Measurements from ENCODE around the gene REL. TPM values are rescaled to one million over a fixed set of nuclear protein-coding genes. Genes with fewer than 3 reads are reported as not detected.

Gene REL
- total RNA-seq, 2 donors from 2014 or later: 11.7 to 15.9 TPM

GRCh38 chr2:60843006-60843405, 38.4 kb upstream of the REL start:
- no peak for DNase-seq
- Histone ChIP-seq H3K36me3 (ENCODE audit: control insufficient read depth, insufficient read depth, low read length) (no peaks in the 10 kb centered on the region), H3K27me3 (ENCODE audit: control insufficient read depth, insufficient read depth, low read length, poor library complexity, severe bottlenecking) (no peaks in the 10 kb centered on the region), H3K27ac (ENCODE audit: low read depth, low read length) (no peak overlapping the region), H3K4me1 (ENCODE audit: control insufficient read depth, insufficient read depth, low read length) (no peaks in the 10 kb centered on the region), H3K9me3 (ENCODE audit: control insufficient read depth, low read length) (no peaks in the 10 kb centered on the region), H3K9ac (ENCODE audit: extremely low read depth, low read length, poor library complexity, severe bottlenecking) (no peak overlapping the region), H3K4me3 (ENCODE audit: low read length) (no peak overlapping the region)
- no peak overlapping the region for H3K4me3 Mint-ChIP-seq
- 89 to 100% methylated on average over 1 to 6 of the region's 6 CpGs for WGBS, 2 experiments (ENCODE audit: insufficient coverage in 1 of 2, insufficient read length in 1 of 2)
- no peaks in the 10 kb centered on the region for H3K36me3 Mint-ChIP-seq (ENCODE audit: low read depth)
- no peak overlapping the region for H3K27ac Mint-ChIP-seq
- H3K4me1 Mint-ChIP-seq: peaks cover 2% of the 10 kb centered on the region
- H3K9me3 Mint-ChIP-seq: no peaks in the 10 kb centered on the region
- H3K27me3 Mint-ChIP-seq (ENCODE audit: insufficient read depth): peaks cover 34% of the 10 kb centered on the region
- TF ChIP-seq CTCF (conservative IDR thresholded peaks at IDR 0.05): no peak

- no peaks in the 10 kb centered on the region for H3K27me3 ChIP-seq (ENCODE audit: control insufficient read depth, insufficient read depth, low read length, poor library complexity, severe bottlenecking)
- no peak for TF ChIP-seq CTCF (conservative IDR thresholded peaks at IDR 0.05)
- no peak for DNase-seq
- H3K4me1 Mint-ChIP-seq: peaks cover 2% of the 10 kb centered on the region
- H3K27ac ChIP-seq (ENCODE audit: low read depth, low read length): no peak overlapping the region
- no peak overlapping the region for H3K4me3 Mint-ChIP-seq
- H3K9me3 Mint-ChIP-seq: no peaks in the 10 kb centered on the region
- H3K36me3 ChIP-seq (ENCODE audit: control insufficient read depth, insufficient read depth, low read length): no peaks in the 10 kb centered on the region
- H3K27ac Mint-ChIP-seq: no peak overlapping the region
- H3K9ac ChIP-seq (ENCODE audit: extremely low read depth, low read length, poor library complexity, severe bottlenecking): no peak overlapping the region
- H3K27me3 Mint-ChIP-seq (ENCODE audit: insufficient read depth): peaks cover 24% of the 10 kb centered on the region
- H3K4me3 ChIP-seq (ENCODE audit: low read length): no peak overlapping the region
- H3K4me1 ChIP-seq (ENCODE audit: control insufficient read depth, insufficient read depth, low read length): no peaks in the 10 kb centered on the region
- WGBS, 2 experiments (ENCODE audit: insufficient coverage in 1 of 2, insufficient read length in 1 of 2): 88% methylated on average over 1 of the region's 2 CpGs; no CpG with 5 or more reads in 1 of the 2 experiments
- H3K9me3 ChIP-seq (ENCODE audit: control insufficient read depth, low read length): no peaks in the 10 kb centered on the region
- H3K36me3 Mint-ChIP-seq (ENCODE audit: low read depth): no peaks in the 10 kb centered on the region
Measured at GRCh38 chr2:60844105-60844504, 37.3 kb upstream of the REL start.

GRCh38 chr2:60847854-60848253, 33.5 kb upstream of the REL start:
- Mint-ChIP-seq H3K9me3 (no peaks in the 10 kb centered on the region), H3K36me3 (ENCODE audit: low read depth) (no peaks in the 10 kb centered on the region), H3K27ac (no peak overlapping the region), H3K27me3 (ENCODE audit: insufficient read depth) (peaks cover 5% of the 10 kb centered on the region), H3K4me1 (peaks cover 2% of the 10 kb centered on the region), H3K4me3 (no peak overlapping the region)
- Histone ChIP-seq H3K4me1 (ENCODE audit: control insufficient read depth, insufficient read depth, low read length) (no peaks in the 10 kb centered on the region), H3K9me3 (ENCODE audit: control insufficient read depth, low read length) (no peaks in the 10 kb centered on the region), H3K4me3 (ENCODE audit: low read length) (no peak overlapping the region), H3K36me3 (ENCODE audit: control insufficient read depth, insufficient read depth, low read length) (no peaks in the 10 kb centered on the region), H3K27ac (ENCODE audit: low read depth, low read length) (no peak overlapping the region), H3K27me3 (ENCODE audit: control insufficient read depth, insufficient read depth, low read length, poor library complexity, severe bottlenecking) (no peaks in the 10 kb centered on the region), H3K9ac (ENCODE audit: extremely low read depth, low read length, poor library complexity, severe bottlenecking) (no peak overlapping the region)
- TF ChIP-seq CTCF (conservative IDR thresholded peaks at IDR 0.05): no peak
- WGBS, 2 experiments (ENCODE audit: insufficient coverage in 1 of 2, insufficient read length in 1 of 2): 94 to 98% methylated on average over 6 of the region's 6 CpGs
- DNase-seq: no peak
